ENCODE data around the gene IL11RA. TPM values are rescaled to one million over a fixed set of nuclear protein-coding genes. Genes with fewer than 3 reads are reported as not detected.

Gene IL11RA
- total and polyA plus RNA-seq, 2 donors from 2014 or later, result 15.2 to 17.7 TPM

DNA sequence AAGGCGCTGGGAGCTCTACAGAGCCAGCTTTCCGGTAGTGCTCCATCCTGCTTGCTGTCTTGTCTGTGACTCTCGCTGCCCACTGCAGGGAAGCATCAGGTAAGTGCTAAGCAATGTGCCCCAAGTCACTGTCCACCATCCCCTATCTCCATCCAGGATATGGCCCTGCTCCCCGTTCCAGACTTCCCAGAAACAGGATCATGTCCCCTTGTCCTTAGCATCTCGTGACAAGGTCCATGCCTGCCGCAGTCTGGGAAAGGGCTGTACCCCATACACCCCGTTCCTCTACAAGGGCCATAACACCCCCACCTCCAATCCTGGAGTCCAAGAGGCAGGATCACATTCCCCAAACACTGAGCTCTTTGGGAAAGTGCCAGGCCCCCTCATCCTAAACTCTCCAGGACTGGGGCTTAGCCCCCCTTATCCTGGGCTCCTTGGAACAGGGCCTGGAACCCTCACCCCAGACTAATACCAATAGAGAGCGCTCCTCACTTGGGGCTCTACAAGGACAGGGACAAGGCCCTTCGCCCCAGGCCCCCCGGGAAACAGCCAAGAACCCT is 40.7 kb upstream of the IL11RA start:
- TF ChIP-seq, protein P1, sequence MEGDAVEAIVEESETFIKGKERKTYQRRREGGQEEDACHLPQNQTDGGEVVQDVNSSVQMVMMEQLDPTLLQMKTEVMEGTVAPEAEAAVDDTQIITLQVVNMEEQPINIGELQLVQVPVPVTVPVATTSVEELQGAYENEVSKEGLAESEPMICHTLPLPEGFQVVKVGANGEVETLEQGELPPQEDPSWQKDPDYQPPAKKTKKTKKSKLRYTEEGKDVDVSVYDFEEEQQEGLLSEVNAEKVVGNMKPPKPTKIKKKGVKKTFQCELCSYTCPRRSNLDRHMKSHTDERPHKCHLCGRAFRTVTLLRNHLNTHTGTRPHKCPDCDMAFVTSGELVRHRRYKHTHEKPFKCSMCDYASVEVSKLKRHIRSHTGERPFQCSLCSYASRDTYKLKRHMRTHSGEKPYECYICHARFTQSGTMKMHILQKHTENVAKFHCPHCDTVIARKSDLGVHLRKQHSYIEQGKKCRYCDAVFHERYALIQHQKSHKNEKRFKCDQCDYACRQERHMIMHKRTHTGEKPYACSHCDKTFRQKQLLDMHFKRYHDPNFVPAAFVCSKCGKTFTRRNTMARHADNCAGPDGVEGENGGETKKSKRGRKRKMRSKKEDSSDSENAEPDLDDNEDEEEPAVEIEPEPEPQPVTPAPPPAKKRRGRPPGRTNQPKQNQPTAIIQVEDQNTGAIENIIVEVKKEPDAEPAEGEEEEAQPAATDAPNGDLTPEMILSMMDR (IDR thresholded peaks at IDR 0.05; ENCODE audit: borderline replicate concordance, extremely low read depth, insufficient read depth), result no peak
- H3K9me3 ChIP-seq (ENCODE audit: control insufficient read depth in 2 of 3, insufficient read depth in 1 of 3, low read length in 3 of 3), result no peaks in the 10 kb centered on the region
- intact Hi-C loops (cut with DNase I), result no loop called here
- peak overlapping the region in 1 of 2 donors; percentile 26 for H3K27ac ChIP-seq (ENCODE audit: low read depth in 2 of 2, low read length in 2 of 2)
- H3K27me3 ChIP-seq (ENCODE audit: control insufficient read depth, insufficient read depth, low read length), result no peaks in the 10 kb centered on the region
- peaks cover 0 to 14% (median 10%) of the 10 kb centered on the region in 3 donors for H3K36me3 ChIP-seq (ENCODE audit: control insufficient read depth in 2 of 3, insufficient read depth in 3 of 3, low read length in 3 of 3)
- peak overlapping the region; percentile 37 to 88 (median 57) for H3K9ac ChIP-seq (ENCODE audit: low read length in 3 of 3)
- DNase-seq, result peak in 1 of 5 donors; percentile 39
- no peak for FAIRE-seq
- H3K4me3 ChIP-seq (ENCODE audit: low read length in 3 of 3), result peak overlapping the region; percentile 56 to 91 (median 88)
- H3K4me1 ChIP-seq (ENCODE audit: control insufficient read depth in 2 of 3, insufficient read depth in 2 of 3, low read depth in 1 of 3, low read length in 3 of 3), result peaks cover 0 to 15% (median 11%) of the 10 kb centered on the region in 3 donors

DNA sequence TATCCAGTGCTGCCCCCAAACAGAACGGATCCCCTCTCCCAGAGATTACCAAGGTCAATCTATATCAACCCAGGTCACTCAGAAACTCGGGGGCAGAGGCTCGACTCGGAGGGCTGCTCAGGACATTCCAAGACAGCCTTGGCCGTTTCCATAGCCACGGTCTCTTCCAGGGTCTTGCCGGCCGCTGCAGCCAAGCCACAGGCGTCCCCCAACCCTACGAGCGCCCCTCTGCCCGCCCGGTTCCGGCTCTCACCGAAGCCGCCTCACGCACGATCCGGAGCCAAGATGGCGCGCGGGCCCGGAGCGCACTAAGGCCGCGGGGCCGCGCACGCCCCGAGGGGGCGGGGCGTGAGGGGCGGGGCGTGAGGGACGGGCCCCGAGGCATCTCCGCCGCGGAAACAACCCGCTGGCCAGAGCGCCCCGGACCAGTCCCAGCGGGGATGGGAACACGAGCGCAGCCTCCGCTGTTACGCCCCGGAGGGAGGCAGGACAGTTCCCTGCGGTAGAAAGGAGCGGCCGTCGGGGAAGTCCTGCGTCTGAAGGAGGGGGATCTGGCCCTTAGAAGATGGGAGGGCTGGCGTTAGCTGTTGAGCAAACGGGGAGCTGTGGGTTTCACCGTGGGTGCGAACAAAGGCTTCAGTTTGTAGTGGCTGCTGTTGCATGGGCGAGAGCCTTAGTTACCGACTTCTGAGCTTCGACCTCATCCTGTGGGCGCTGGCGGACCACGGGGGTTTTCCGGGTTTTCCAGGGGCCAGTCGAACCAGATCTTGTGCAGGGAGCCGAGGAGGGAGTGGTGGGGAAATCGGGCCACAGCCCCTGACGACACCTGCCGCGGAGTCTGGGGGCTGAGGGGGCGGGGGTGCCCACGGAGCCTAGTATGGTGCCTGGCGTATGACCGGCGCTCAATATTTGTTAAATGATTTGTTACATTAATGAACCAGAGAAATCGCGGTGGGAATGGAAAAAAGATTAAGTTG is 39.9 kb upstream of the IL11RA start, which contains the start of gene RPP25L:
TSS of gene RPP25L (minus strand) at position 287 of the 977 bp plus-strand sequence. CDS start 801 bp downstream, outside the sequence.
- no peak for FAIRE-seq
- H3K4me3 ChIP-seq (ENCODE audit: low read length in 3 of 3), result peak within 1 kb of the TSS; percentile 78 to 91 (median 88)
- H3K27me3 ChIP-seq (ENCODE audit: control insufficient read depth, insufficient read depth, low read length), result no peaks in the 10 kb centered on the region
- intact Hi-C loops (cut with DNase I), result no loop called here
- no peaks in the 10 kb centered on the region for H3K9me3 ChIP-seq (ENCODE audit: control insufficient read depth in 2 of 3, insufficient read depth in 1 of 3, low read length in 3 of 3)
- peak within 1 kb of the TSS; percentile 58 to 88 (median 80) for H3K9ac ChIP-seq (ENCODE audit: low read length in 3 of 3)
- H3K27ac ChIP-seq (ENCODE audit: low read depth in 2 of 2, low read length in 2 of 2), result peak within 1 kb of the TSS; percentile 26 to 57
- H3K4me1 ChIP-seq (ENCODE audit: control insufficient read depth in 2 of 3, insufficient read depth in 2 of 3, low read depth in 1 of 3, low read length in 3 of 3), result peaks cover 0 to 15% (median 11%) of the 10 kb centered on the region in 3 donors
- TF ChIP-seq, protein P1 (IDR thresholded peaks at IDR 0.05; ENCODE audit: borderline replicate concordance, extremely low read depth, insufficient read depth), result no peak
- H3K36me3 ChIP-seq (ENCODE audit: control insufficient read depth in 2 of 3, insufficient read depth in 3 of 3, low read length in 3 of 3), result peaks cover 4 to 22% (median 18%) of the 10 kb centered on the region in 3 donors
- DNase-seq, result peak; percentile 82 to 96 (median 91)

DNA sequence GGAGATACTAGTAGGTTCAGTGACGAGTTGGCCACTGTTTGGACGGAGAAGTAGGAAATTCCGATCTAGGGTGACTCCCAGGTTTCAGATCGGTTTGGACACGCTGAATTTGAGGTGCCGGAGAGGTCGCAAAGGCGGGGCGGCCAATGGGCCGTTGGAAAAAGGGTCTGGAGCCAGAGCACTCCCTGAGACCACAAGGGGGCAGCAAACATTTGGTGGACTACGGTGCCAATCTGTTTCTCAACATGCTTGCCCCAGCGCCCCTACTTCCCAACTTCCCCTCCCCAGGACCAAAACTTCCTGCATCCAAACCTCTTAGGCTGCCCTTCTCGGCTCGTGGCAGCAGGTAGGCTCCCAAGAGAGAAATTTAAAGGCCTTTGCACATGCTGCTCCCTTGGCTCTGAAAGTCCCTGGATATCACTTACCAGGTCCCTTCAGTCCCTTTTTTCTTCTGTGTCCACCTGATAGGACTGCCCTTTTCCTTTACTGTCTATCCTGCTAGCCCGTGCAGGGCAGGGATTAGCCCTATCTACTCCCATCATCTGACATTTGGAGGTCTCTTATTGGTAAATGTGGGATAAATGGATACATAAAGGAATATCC is 39.1 kb upstream of the IL11RA start:
- FAIRE-seq (no peak), DNase-seq (peak; percentile 80 to 95 (median 87))
- no peaks in the 10 kb centered on the region for H3K9me3 ChIP-seq (ENCODE audit: control insufficient read depth in 2 of 3, insufficient read depth in 1 of 3, low read length in 3 of 3)
- TF ChIP-seq, protein P1 (IDR thresholded peaks at IDR 0.05; ENCODE audit: borderline replicate concordance, extremely low read depth, insufficient read depth), result peak; percentile 80
- peaks cover 4 to 29% (median 25%) of the 10 kb centered on the region in 3 donors for H3K36me3 ChIP-seq (ENCODE audit: control insufficient read depth in 2 of 3, insufficient read depth in 3 of 3, low read length in 3 of 3)
- H3K9ac ChIP-seq (ENCODE audit: low read length in 3 of 3), result peak overlapping the region in 2 of 3 donors; percentile 41 to 88
- H3K4me1 ChIP-seq (ENCODE audit: control insufficient read depth in 2 of 3, insufficient read depth in 2 of 3, low read depth in 1 of 3, low read length in 3 of 3), result peaks cover 0 to 15% (median 11%) of the 10 kb centered on the region in 3 donors
- intact Hi-C loops (cut with DNase I), result no loop called here
- no peak overlapping the region for H3K27ac ChIP-seq (ENCODE audit: low read depth in 2 of 2, low read length in 2 of 2)
- peak overlapping the region; percentile 56 to 91 (median 66) for H3K4me3 ChIP-seq (ENCODE audit: low read length in 3 of 3)
- H3K27me3 ChIP-seq (ENCODE audit: control insufficient read depth, insufficient read depth, low read length), result no peaks in the 10 kb centered on the region
